Lower lobe of right lung (tissue), 2 donors: Measurements from ENCODE around the gene OR56B1. TPM values are rescaled to one million over a fixed set of nuclear protein-coding genes. Genes with fewer than 3 reads are reported as not detected.

Experiments
- ATAC-seq, 2 donors: fragments of 200-7000 bp; cut with Tn5 transposase; one replicate each; pipeline ENCODE4 v1.9.1; 2020 to 2022; ENCODE audit warnings: mild to moderate bottlenecking in 2 of 2, moderate library complexity in 2 of 2
- DNase-seq: peaks from one replicate; pipeline ENCODE4 v3.0.0-alpha.2; 2020
- H3K27ac ChIP-seq: fragments of 200-600 bp; one replicate; pipeline ENCODE4 v1.8.0; 2022
- H3K27me3 ChIP-seq: fragments of 200-600 bp; one replicate; pipeline ENCODE4 v1.8.0; 2022; ENCODE audit warnings: low read depth
- H3K36me3 ChIP-seq: fragments of 200-600 bp; one replicate; pipeline ENCODE4 v1.8.0; 2022; ENCODE audit warnings: mild to moderate bottlenecking
- H3K4me1 ChIP-seq: fragments of 200-600 bp; one replicate; pipeline ENCODE4 v1.8.0; 2022
- H3K4me3 ChIP-seq: fragments of 200-600 bp; one replicate; pipeline ENCODE4 v1.8.0; 2022; ENCODE audit warnings: mild to moderate bottlenecking
- H3K9me3 ChIP-seq: fragments of 200-600 bp; one replicate; pipeline ENCODE4 v1.8.0; 2022
- CTCF ChIP-seq: fragments of 200-600 bp; IDR thresholded peaks from one replicate; pipeline ENCODE4 v1.8.0; 2022; ENCODE audit warnings: antibody characterized with exemption, mild to moderate bottlenecking
- intact Hi-C: fragments of 100-400 bp; cut with DNase I; formaldehyde crosslinking; loops from one replicate; pipeline ENCODE4 v1.11.0; 2022
- total RNA-seq: library from RNA; stranded (reverse); fragmentation: NEBNext Ultra II Directional; extraction: Animal tissue kit (Norgen Biotek cat#: 25700); gene quantifications from one replicate; pipeline ENCODE4 v1.2.1, GENCODE V29; 2021
- donor health status: DM: no; HTN: yes; CAD: no; lungs with severe emphysema.

Gene OR56B1
- total RNA-seq, 1 donor from 2014 or later, result not detected

- no peak for TF ChIP-seq CTCF
- H3K27ac ChIP-seq, result no peak within 1 kb of the TSS
- H3K4me1 ChIP-seq, result no peaks in the 10 kb centered on the region
- H3K27me3 ChIP-seq, result no peaks in the 10 kb centered on the region
- H3K36me3 ChIP-seq, result no peaks in the 10 kb centered on the region
- intact Hi-C loops, result no loop called here
- ATAC-seq (no peak), DNase-seq (no peak)
- no peak within 1 kb of the TSS for H3K4me3 ChIP-seq
- no peaks in the 10 kb centered on the region for H3K9me3 ChIP-seq
Observed at GRCh38 chr11:5753943-5754342, 17.7 kb downstream of the OR56B1 start, which contains the start of gene OR52N4. TSS of gene OR52N4 (plus strand) at chr11:5754243. CDS start at chr11:5754741, 498 bp downstream.

GRCh38 chr11:5767056-5767455, 30.8 kb downstream of the OR56B1 start:
- TF ChIP-seq CTCF, result no peak
- Histone ChIP-seq H3K9me3 (no peaks in the 10 kb centered on the region), H3K4me3 (no peak overlapping the region), H3K4me1 (no peaks in the 10 kb centered on the region), H3K27ac (no peak overlapping the region), H3K27me3 (no peaks in the 10 kb centered on the region), H3K36me3 (no peaks in the 10 kb centered on the region)
- intact Hi-C loops, result no loop called here
- DNase-seq (no peak), ATAC-seq (no peak)

- Histone ChIP-seq H3K36me3 (no peaks in the 10 kb centered on the region), H3K4me3 (no peak within 1 kb of the TSS), H3K4me1 (no peaks in the 10 kb centered on the region), H3K27me3 (no peaks in the 10 kb centered on the region), H3K9me3 (no peaks in the 10 kb centered on the region), H3K27ac (no peak within 1 kb of the TSS)
- DNase-seq, result no peak
- ATAC-seq, result no peak
- TF ChIP-seq CTCF, result no peak
- intact Hi-C loops, result no loop called here
Observed at GRCh38 chr11:5783255-5783654, 47.0 kb downstream of the OR56B1 start, which contains the start of gene OR52N5. TSS of gene OR52N5 (minus strand) at chr11:5783355. CDS start at chr11:5778634, 4,721 bp downstream.

Other genes starting within 250 kb of the OR56B1 start
- not detected for gene OR52D1, start 247.8 kb upstream of the OR56B1 start, total RNA-seq
- gene UBQLN3, start 226.5 kb upstream of the OR56B1 start, total RNA-seq, result 0.50 TPM
- 1.1 TPM for gene UBQLNL, start 219.7 kb upstream of the OR56B1 start, total RNA-seq
- gene OR52H1, start 187.9 kb upstream of the OR56B1 start, total RNA-seq, result 0.35 TPM
- not detected for gene OR52B6, start 155.6 kb upstream of the OR56B1 start, total RNA-seq
- 3.7 TPM for gene TRIM6, start 139.8 kb upstream of the OR56B1 start, total RNA-seq
- 13.7 TPM for gene TRIM34, start 111.4 kb upstream of the OR56B1 start, total RNA-seq
- gene TRIM5, start 51.4 kb upstream of the OR56B1 start, total RNA-seq, result 37.1 TPM
- 224 TPM for gene TRIM22, start 46.7 kb upstream of the OR56B1 start, total RNA-seq
- not detected for gene OR52N4, start 17.8 kb downstream of the OR56B1 start, total RNA-seq
- gene OR52N5, start 46.9 kb downstream of the OR56B1 start, total RNA-seq, result not detected
- not detected for gene OR52N1, start 54.8 kb downstream of the OR56B1 start, total RNA-seq
- not detected for gene OR52N2, start 72.5 kb downstream of the OR56B1 start, total RNA-seq
- not detected for gene OR52E6, start 105.4 kb downstream of the OR56B1 start, total RNA-seq
- gene OR52E8, start 121.2 kb downstream of the OR56B1 start, total RNA-seq, result not detected
- gene OR52E4, start 144.2 kb downstream of the OR56B1 start, total RNA-seq, result not detected
- gene OR52E5, start 156.8 kb downstream of the OR56B1 start, total RNA-seq, result not detected
- gene OR56A3, start 205.8 kb downstream of the OR56B1 start, total RNA-seq, result not detected
- not detected for gene OR56A5, start 232.0 kb downstream of the OR56B1 start, total RNA-seq